ENCODE data around the gene FREM2. TPM values are rescaled to one million over a fixed set of nuclear protein-coding genes. Genes with fewer than 3 reads are reported as not detected.

Gene FREM2
- total RNA-seq, 4 donors from 2014 or later, result 0.72 to 3.1 (median 1.5) TPM

GRCh38 chr13:38766799-38767198 is 79.9 kb downstream of the FREM2 start:
- no peak for DNase-seq (ENCODE audit: low spot score in 2 of 2)
- TF ChIP-seq POLR2A (IDR thresholded peaks at IDR 0.05) (no peak), EP300 (IDR thresholded peaks at IDR 0.05) (no peak), POLR2AphosphoS5 (IDR thresholded peaks at IDR 0.05) (no peak), CTCF (IDR thresholded peaks at IDR 0.05) (no peak)
- Histone ChIP-seq H3K4me1 (no peaks in the 10 kb centered on the region), H3K27me3 (no peaks in the 10 kb centered on the region), H3K36me3 (no peaks in the 10 kb centered on the region), H3K9me3 (no peaks in the 10 kb centered on the region), H3K27ac (no peak overlapping the region), H3K4me3 (no peak overlapping the region)
- 86% methylated on average over 2 of the region's 2 CpGs for WGBS

GRCh38 chr13:38767506-38768265 is 80.8 kb downstream of the FREM2 start:
- Histone ChIP-seq H3K36me3 (no peaks in the 10 kb centered on the region), H3K27me3 (no peaks in the 10 kb centered on the region), H3K4me1 (no peaks in the 10 kb centered on the region), H3K27ac (no peak overlapping the region), H3K4me3 (no peak overlapping the region), H3K9me3 (no peaks in the 10 kb centered on the region)
- no peak for DNase-seq (ENCODE audit: low spot score in 2 of 2)
- no peak for TF ChIP-seq POLR2A (IDR thresholded peaks at IDR 0.05)
- TF ChIP-seq CTCF (IDR thresholded peaks at IDR 0.05), result no peak
- TF ChIP-seq POLR2AphosphoS5 (IDR thresholded peaks at IDR 0.05), result no peak
- TF ChIP-seq EP300 (IDR thresholded peaks at IDR 0.05), result no peak
- 40% methylated on average over 1 of the region's 1 CpG for WGBS

- Histone ChIP-seq H3K9me3 (no peaks in the 10 kb centered on the region), H3K27me3 (no peaks in the 10 kb centered on the region), H3K27ac (no peak overlapping the region), H3K4me3 (no peak overlapping the region), H3K4me1 (no peaks in the 10 kb centered on the region), H3K36me3 (no peaks in the 10 kb centered on the region)
- 89% methylated on average over 7 of the region's 7 CpGs for WGBS
- no peak for TF ChIP-seq EP300 (IDR thresholded peaks at IDR 0.05)
- no peak for TF ChIP-seq POLR2AphosphoS5 (IDR thresholded peaks at IDR 0.05)
- no peak for TF ChIP-seq POLR2A (IDR thresholded peaks at IDR 0.05)
- no peak for TF ChIP-seq CTCF (IDR thresholded peaks at IDR 0.05)
- DNase-seq (ENCODE audit: low spot score in 2 of 2), result no peak
Observed at GRCh38 chr13:38769526-38769925, 82.6 kb downstream of the FREM2 start.

GRCh38 chr13:38775085-38775484 is 88.2 kb downstream of the FREM2 start:
- no peaks in the 10 kb centered on the region for H3K27me3 ChIP-seq
- 57% methylated on average over 5 of the region's 5 CpGs for WGBS
- H3K4me1 ChIP-seq, result no peaks in the 10 kb centered on the region
- no peaks in the 10 kb centered on the region for H3K36me3 ChIP-seq
- H3K4me3 ChIP-seq, result no peak overlapping the region
- TF ChIP-seq POLR2A (IDR thresholded peaks at IDR 0.05), result no peak
- no peak for TF ChIP-seq POLR2AphosphoS5 (IDR thresholded peaks at IDR 0.05)
- TF ChIP-seq CTCF (IDR thresholded peaks at IDR 0.05), result no peak
- no peak for TF ChIP-seq EP300 (IDR thresholded peaks at IDR 0.05)
- DNase-seq (ENCODE audit: low spot score in 2 of 2), result no peak
- no peaks in the 10 kb centered on the region for H3K9me3 ChIP-seq
- H3K27ac ChIP-seq, result no peak overlapping the region

GRCh38 chr13:38777347-38778119 is 90.7 kb downstream of the FREM2 start:
- Histone ChIP-seq H3K9me3 (no peaks in the 10 kb centered on the region), H3K4me3 (no peak overlapping the region), H3K27ac (no peak overlapping the region), H3K4me1 (no peaks in the 10 kb centered on the region), H3K36me3 (no peaks in the 10 kb centered on the region), H3K27me3 (no peaks in the 10 kb centered on the region)
- WGBS, result 84% methylated on average over 6 of the region's 6 CpGs
- TF ChIP-seq EP300 (IDR thresholded peaks at IDR 0.05) (no peak), CTCF (IDR thresholded peaks at IDR 0.05) (no peak), POLR2AphosphoS5 (IDR thresholded peaks at IDR 0.05) (no peak), POLR2A (IDR thresholded peaks at IDR 0.05) (no peak)
- no peak for DNase-seq (ENCODE audit: low spot score in 2 of 2)

Measured in suprapubic skin (tissue), 4 donors.